ENCODE results near the gene SPATS2L.

- no peak for TF ChIP-seq POLR2A (IDR thresholded peaks at IDR 0.05)
- no peak for TF ChIP-seq CTCF (IDR thresholded peaks at IDR 0.05)
Measured at GRCh38 chr2:200455958-200456421, 149.5 kb downstream of the SPATS2L start.

Measured in lower leg skin (tissue), 3 donors.